RKO (cell line): ENCODE results near the gene NPAS3.

Source experiments
- DNase-seq: peaks from one replicate; pipeline ENCODE4 v3.0.0-alpha.2; 2016; ENCODE audit warnings: low spot score

The NPAS3 gene

DNA sequence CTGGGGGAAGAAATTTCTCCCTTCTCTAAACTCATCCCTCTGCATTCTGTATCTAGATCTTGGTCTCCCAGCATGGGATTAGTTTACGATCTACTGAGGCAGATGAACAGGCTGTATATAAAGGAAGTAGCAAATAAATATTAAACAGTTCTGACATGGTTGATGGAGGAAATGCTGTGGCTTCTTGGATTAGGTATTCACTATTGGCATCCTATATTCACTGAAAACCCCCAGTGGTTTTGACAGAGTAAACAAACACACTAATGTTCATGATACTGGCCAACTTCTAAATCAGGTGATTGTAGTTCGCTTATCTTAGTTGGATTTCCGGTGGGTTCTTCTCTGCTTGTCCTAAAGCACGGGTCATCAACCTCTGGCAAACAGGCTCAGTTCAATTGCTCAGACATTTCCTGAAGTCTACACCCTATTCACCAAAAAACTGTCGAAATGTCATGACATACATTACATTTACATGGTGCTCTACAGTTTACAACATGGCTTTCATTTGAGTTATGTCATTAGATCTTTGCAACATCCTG, 578.3 kb downstream of the NPAS3 start:
- no peak for DNase-seq

DNA sequence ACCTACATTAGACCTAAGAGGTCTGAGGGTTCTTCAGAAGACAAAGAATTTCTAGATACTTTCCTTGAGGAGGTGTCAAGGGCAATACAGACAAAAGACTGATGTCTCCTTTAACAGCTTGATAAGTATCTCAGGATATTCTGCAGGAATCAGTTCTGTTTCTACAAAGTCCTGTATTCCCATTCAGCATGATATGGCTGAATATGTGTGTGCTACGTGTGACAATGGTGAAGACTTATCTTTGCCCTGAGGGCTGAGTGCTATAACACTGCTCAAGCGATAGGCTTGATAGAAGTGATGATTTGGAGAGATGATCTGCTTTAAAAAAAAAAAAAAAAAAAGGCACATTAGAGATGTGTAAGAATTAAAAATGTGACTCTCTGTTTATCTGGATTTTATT, 582.5 kb downstream of the NPAS3 start:
- no peak for DNase-seq

DNA sequence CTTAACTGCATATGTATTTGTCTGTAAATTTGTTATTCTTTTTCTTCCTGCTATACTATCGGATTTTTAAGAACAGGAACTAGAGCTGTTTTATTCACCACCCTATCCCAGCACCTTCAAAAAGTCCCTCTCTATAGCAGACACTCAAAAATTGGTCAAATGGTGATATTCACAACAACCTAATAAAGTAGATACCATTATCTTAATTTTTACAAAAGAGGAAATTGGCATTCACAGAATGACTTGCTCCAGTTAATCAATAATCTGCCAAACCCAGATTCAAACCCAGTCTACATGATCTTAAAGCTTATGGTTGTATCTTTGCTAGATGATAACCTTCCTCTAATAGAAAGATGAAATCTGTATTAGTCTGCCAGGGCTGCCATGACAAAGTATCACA, 585.6 kb downstream of the NPAS3 start:
- no peak for DNase-seq

DNA sequence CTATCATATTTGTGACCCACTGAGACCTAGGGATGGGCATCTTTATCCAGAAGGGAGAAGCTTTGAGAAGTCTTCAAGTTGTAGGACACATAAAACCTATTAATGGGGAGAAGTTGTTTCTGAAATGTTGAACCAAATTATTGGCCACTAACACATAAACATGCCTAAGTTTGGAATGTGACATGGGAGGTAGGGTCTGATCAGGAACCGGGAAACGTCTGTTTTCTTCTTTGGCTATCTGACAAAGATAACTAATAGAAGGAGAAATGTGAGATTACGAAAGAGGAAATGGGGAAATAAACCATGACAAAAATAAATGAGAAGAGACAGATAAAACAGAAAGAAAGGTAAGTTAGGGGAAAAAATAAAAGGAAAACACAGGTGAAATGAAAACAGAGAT, 586.9 kb downstream of the NPAS3 start:
- no peak for DNase-seq

DNA sequence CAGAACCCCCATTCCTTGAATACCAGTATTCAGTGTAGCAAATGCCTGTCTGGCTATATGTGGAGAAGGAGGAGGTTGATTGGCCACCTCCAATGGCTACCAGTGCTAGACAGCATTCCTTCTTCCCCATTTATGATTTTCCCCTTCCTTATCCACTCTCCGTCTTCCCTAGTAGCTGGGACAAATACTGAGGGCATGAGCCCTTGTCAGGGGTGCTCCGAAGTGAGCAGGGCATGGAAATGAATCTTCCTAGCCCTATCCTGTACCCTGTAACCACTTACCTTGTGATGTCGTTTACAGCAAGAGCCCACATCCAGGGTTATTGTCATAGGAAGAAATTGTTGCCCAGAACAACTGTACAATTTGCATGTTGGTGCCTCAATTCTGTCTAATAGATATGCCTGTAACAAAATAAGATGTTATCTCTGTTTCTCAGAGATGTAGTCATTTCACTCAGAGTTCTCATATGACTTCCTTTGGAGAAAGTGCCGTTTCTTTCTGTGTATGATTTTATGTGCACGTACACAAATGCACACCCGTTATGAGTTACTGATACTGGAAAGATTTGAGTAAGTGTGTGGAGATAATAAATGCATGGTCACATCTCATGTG, 588.5 kb downstream of the NPAS3 start:
- no peak for DNase-seq

DNA sequence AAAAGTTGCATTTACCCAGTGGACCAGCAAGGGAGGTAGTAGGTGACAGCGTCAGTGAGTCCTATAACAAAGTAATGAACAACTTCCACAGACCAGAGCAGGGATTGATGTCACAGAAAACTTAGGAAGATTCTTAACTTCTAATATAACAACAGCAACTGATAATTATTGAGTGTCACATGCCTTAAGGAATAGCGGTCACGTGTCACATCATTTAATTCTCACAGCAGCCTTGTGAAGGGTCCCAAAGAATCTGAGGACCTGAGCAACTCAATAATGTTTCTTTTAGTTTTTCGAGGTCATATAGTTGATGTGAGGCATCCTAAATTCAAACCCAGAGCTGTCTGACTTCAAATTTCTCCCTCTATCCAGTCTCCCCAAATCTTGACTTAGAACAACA, 590.0 kb downstream of the NPAS3 start:
- DNase-seq: no peak

DNA sequence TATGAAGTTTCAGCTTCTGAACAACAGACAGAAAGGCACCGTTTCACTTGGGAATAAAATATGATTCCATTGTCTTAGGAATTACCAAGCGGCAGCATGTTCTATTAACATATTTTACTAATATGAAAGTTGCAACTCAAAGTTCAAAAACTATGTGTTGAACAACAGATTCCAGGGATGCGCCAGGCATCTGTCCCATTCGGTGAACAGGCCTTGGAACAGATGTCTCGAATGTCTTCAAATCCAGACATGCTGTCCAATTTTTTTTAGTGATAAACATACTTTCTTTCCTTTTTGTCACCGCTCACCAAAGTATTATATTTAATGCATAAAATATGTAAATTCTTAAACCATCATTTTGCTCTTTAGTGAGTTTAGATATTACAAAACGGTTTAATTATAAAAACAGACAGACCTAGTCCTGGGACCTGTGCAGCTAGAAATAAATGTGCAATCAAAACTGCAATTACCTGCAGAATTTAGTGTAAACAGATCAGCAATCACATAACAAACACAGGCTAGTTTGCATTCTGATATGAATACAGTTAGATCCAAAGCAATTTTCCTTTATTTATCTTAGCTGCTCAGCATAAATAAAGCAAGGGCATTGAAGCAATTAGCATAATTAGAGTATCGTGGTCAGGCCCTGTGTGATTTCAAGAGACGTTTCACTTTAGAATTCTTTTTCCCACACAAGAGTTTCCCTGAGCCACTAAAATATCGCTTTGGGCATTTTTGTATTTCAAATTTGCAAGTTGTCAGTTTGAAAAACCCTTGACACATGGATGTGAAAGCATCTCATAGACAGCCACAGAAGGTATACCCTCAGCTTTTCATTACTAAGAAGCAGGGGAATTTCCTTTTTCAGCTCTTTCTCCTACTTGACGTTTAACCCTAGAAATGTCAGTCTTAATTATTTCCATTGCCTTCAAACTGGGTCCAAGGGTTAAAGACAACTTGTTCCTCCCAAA, 591.4 kb downstream of the NPAS3 start:
- no peak for DNase-seq

DNA sequence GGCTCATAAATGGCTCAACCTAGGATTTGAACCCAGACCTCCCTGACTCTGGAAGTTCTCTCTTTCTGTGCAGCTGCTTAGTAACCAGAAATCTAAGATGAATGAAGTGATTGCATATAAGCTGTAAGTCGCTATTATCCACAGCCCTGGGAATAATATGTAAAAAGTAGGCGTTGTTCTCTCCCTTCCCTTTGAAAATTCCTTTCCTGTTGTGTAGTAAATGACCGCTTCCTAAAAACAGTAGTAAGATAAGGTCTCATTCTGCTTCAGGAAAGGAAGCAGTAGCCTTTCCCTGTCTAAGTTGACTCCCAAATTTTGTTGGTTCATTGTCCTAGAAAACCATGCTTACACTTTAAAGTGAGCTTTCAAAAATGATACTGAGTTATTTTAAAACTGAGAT, 593.9 kb downstream of the NPAS3 start:
- DNase-seq: no peak

DNA sequence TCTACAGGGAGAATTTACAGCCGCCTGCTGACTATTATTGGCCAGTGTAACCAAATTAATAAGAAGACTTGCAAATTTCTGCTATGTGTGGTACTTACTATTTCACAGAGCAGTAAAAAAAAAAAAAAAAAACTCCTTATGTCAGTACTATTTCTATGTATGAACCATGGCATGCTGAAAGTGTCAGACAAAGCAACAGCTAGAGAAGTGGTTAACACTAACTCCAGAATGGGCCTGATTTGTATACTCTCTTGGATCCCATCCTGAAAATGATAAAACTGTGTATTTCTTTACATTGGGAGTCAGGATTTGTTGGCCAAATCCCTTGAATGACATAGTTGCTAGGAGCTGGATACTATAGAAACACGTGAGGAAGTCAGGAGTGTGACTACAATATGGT, 595.4 kb downstream of the NPAS3 start:
- DNase-seq: no peak

DNA sequence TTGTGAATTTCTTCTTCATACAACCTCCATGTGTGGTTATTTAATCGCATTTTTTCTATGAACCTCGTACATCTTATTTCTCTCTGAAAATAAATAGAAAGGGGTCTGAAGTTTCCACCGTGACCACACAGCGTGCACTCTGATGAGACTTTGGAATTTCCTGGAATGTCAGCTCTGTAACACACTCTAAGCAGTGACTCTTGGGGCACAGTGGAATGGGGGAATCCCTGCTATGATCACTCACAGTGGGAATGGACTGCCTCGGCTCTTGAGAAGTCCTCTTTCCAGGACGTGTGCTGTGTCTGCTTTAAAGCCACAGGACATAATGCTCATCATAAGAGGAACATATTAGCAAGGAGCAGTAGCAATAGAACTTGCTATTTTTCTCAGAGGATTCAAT, 596.0 kb downstream of the NPAS3 start:
- DNase-seq: no peak

DNA sequence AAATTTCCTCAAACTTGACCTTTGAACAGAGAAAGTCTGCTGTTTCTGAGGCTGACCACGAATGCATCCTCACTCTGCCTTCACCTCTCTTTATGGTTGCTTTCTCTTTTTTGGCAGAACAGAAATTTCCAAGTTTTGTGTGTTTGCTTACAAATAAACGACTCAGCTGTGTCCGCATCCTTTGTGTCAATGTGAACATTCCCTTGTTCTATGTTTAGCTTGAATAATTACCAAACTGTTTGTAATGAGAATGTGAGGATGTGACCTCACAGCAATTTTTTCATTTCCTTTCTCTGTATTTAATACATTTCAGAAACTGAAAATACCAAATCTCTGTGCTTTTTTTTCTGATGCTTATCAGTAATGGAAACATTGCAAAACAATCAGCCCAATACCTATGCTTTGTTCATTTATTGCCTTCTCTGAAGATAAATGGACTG, 601.3 kb downstream of the NPAS3 start:
- DNase-seq: no peak

DNA sequence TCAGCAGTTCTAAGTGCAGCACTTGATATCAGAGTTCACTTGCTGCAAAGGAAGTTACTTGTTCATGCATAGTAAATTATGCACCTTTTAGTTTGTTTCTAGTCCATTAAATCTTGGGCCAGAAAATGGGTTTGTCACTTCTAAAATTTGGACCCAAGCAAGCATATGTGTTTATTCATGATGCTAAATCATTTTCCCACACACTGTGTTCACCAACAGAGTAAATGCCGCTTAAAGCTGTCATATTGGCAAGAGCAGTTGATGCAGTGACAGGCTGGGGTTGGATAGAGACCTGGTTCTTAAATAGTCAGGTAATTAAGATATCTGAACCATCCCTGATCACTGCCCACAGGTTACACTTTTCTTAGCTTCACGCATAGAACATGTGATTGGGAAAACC, 602.5 kb downstream of the NPAS3 start:
- no peak for DNase-seq

DNA sequence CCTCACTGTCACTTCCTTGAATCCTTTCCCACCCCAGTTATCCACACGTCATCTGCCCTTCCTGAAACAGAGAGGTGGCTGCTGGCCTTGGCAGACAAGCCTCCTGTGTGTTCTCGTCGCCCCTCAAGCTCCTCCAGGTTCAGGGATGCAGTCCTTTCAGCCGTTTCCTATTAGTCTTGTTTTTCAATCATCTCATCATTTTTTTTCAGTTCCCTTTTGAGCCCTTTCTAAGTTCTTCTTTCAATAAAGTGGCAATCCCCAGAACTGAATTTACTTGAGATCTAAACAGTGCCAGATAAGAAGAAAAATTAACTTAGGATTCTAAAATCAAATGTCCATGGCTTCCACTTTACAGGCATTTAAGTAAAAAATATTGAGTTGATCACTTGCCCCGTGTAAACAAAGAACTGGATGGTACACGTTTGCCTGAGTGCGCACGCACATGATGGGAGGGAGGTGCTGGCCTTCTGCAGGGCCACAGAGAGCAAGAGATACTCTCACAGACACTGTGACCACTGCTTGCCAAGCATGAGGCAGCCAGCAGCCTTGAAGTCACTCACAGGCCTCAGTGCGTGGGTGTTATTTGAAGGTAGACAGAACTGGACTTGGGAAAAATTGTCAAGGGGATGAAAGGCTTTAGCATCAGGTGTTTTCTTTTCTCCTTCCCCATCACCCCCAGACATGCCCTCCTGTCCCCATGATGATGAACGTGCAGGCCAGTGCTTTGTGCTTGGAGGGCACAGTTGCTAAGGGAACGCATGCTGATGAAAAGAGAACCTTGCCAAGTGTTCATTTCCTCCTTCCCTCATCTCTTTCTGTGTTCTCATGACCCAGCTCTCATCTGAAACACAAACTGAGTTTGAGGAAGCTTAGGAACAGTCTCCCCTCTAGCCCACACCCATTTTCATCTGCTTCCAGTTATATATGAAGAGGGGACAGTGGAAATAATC, 603.9 kb downstream of the NPAS3 start:
- DNase-seq: no peak

DNA sequence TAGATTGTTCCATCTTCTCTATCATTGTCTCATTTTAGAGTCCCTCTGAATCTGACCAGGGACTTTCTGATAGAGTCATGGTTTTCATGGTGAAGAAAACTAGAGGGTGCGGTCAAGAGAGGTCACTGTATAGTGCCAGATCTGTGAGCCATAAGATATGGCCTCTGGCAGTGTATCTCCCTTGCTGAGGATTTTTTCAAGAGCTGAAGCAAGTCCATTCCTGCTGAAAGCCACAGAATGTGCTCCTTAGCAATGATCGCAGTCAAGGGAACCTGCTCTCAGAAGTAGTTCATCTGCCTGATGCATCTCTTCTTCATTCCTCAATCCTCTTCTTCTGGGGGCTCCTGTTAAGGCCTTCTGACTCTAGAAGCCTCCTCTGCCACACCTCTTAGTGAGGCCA, 607.0 kb downstream of the NPAS3 start:
- no peak for DNase-seq

DNA sequence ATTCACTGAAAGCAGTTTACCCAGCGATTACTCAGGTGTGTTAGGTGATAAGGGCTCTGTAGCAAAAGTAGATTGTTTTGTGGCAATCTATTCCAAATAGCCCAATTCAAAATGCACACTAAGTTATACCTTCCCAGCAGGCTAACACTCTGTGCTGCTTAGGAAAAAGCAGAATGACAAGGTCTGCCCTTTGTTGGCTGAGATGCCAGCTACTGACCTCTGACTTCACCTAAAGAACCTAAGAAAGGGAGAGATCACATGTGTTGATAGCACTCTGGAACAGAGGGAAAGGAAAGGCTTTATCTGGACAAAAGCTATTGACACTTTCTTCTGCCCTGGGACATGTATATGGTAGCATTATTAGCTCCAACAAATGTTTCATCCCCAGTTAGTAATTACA, 609.9 kb downstream of the NPAS3 start:
- no peak for DNase-seq

DNA sequence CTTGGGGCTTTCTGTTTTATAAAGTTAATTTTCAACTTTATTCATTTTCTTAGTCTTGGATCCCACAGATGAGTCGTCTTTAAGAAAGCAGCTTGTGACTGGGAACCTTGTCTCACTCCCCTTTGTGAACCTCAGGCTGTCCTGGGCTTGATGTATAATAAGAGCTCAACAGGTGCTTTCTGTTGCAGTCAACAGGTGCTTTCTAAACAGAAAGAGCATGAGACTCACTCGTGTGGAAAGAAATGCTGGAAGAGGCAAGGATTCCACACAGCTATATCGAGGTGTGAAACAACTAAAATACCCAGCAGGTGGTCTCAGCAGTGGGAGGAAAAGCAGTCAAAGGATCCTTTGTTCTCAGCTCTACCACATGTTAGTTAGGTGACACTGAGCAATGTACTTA, 613.3 kb downstream of the NPAS3 start:
- DNase-seq: no peak

DNA sequence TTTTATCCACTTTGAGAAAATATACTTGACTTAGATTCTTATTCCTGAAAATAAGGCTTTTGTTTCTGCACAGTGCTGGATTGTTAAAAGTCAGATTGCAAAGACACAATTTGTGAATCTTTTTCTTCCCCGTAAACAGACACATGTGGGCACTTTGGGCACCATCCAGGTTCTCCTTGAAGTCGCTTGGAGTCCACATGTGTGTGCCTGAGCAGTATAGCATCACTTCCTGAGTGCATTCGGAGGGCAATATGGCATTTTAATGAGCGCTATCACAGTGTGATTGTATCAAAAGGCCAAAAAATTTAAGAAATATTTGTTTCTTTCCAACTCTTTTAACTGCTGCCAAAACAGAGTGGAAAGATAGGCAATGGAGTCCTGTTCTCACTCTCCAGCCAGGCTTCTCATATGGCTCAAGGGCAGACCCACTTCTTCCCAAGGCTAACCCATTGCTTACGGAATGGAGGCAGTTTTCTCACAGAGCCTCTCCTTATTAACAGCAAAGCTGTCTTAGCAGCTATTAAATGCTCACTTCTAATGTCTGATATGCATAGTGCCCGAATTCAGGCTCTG, 615.1 kb downstream of the NPAS3 start:
- no peak for DNase-seq

DNA sequence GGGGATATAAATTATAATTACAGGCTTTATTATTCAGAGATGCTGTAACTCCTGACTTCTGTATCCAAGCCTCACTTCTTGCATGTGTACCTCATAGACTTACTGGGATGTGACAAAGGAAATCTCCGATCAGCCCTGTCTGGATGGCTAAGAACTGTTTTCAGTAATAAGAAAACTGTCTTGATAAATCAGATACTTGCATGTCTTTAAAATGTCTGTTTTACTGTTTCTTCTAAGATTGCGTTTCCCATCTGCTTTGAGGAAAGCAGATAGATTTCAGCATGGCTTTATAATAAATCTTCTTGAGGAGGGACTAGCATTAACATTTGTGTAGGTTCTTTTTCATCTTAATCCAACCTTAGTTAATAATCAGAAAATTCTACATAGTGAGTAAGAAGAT, 616.3 kb downstream of the NPAS3 start:
- DNase-seq: no peak

DNA sequence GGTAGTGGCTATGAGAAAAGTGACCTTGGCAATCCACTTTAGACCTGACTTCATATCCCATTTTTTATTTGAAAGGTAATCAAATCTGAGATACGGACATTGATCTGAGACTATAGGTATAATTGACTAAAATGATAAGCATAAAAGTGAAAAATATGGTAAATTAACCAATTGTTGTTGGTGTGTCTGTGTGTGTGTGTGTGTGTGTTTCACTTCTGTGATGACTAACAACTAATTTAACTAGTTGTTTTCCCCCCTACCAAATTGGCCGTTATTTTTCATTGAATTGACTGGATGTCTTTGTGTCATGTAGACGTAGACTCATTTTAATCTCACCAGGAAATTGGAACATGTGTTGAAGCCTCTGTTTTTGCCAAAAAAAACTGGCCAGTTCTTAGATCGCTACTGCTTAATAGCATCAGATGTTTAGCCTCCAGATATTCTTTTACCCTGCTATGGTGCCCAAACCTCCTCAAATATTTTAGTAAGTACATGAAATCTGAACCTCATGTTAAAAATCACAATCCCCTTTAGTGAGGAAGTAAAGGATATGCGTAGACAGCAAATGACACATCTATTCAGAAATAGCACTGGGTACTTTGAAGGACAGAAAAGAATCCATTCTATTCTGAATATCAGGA, 617.2 kb downstream of the NPAS3 start:
- no peak for DNase-seq

DNA sequence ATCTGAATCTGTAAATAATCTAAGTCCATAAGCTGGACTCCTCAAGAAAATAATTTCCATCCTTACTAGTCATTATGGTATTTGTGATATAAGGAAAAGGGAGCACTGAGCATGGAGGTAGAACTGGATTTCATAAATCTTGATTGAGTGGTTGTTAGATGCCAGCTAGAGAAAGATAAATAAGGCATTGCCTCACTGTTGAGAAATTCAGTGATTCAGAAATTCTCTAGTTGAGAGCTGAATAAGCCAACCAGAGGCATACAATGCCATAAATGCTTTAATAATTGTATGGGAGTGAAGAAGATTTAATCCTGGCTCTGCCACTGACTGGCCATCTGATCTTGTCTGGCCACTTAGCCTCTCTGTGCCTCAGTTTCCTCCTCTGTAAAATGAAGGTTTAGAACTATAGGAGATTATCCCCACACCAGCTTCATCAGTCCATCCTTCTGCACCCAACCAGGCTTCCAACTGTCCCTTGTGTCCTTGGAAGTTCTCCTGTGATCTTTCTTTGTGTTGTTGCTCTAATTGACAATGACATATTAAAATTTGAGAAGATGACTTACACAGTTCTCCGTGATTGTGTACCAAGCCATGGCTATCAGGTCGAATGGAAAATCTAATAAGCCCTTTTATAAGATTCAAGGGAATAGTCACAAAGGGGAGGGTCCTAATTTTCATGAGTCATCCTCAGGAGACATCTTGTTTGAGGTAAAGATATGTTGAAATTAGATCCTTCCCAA, 617.9 kb downstream of the NPAS3 start:
- no peak for DNase-seq
